VCaP (cell line): ENCODE measurements around the gene LFNG.
A peak's percentile ranks its signal among the peaks of the same experiment; 100 is the strongest.

Source experiments
- H3K27ac ChIP-seq: fragments of 450-650 bp; 2 replicates; pipeline ENCODE4 v1.5.1; 2017
- CTCF ChIP-seq: fragments of 450-650 bp; conservative IDR thresholded peaks from 2 replicates; pipeline ENCODE4 v1.5.1; 2017; ENCODE audit warnings: mild to moderate bottlenecking, moderate library complexity

The LFNG gene

DNA sequence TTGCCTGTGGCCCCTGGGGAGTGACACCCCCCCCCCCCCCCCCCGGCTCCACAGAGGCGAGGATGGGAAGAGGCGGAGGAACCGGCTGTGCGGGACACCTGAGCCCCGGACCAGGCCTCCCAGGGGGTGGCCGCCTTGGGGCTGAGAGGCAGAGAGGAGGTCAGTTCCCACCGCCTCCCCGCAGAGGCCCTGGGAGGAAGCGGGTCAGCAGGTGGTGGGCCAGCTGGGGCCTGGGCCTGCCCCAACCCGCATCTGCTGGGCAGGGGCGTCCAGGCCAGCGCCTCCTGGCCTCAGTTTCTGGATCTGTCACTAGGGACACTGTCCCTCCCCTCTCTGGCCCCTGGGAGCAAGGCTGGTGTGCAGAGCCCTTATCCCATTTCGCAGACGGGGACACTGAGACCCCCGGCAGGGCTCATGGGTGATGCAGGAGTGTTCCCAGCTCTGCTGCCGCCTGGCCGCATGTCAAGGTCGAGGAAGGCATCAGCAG lies 14.6 kb upstream of the LFNG start:
- no peak for TF ChIP-seq CTCF
- H3K27ac ChIP-seq: no peak overlapping the region

- no peak overlapping the region for H3K27ac ChIP-seq
- TF ChIP-seq CTCF: no peak
Measured at GRCh38 chr7:2505401-2505800, 14.2 kb upstream of the LFNG start.

- no peak for TF ChIP-seq CTCF
Measured at GRCh38 chr7:2507208-2507916, 12.2 kb upstream of the LFNG start.

DNA sequence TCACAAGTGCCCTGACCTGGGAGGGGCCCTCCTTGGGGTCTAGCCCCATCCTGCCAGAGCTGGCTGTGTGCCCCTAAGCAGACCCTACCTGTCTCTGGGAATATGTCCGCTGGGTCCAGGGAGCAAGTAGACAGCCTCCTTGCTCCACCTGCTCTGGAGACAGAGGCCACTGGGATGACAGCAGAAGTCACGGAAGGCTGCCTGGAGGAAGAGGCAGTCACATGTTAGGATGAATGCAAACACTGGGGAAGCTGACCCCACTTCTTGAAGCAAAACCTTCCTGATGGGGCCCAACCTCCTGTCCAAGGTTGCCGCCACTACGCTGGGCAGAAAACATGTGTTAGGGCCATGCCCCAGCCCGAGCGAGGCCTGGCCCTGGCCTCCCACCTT lies 11.7 kb upstream of the LFNG start:
- no peak for TF ChIP-seq CTCF
- H3K27ac ChIP-seq: peak overlapping the region; percentile 99; the same call in 1 of the 2 replicates

More at GRCh38 chr7:2507208-2507916, 12.2 kb upstream of the LFNG start:
- H3K27ac ChIP-seq: peak overlapping the region; percentile 99; the same call in 1 of the 2 replicates

GRCh38 chr7:2508327-2509215 lies 11.0 kb upstream of the LFNG start:
- H3K27ac ChIP-seq: peak overlapping the region; percentile 99
- TF ChIP-seq CTCF: no peak

- peak overlapping the region; percentile 99 for H3K27ac ChIP-seq
- TF ChIP-seq CTCF: no peak
Measured at GRCh38 chr7:2509298-2509906, 10.2 kb upstream of the LFNG start.
